HCT116 (cell line): ENCODE results near the gene IL1RAP. TPM values are rescaled to one million over a fixed set of nuclear protein-coding genes. Genes with fewer than 3 reads are reported as not detected.

Experiments
- ATAC-seq: fragments of 200-7000 bp; cut with Tn5 transposase; 2 replicates; pipeline ENCODE4 v1.9.1; 2020; ENCODE audit warnings: mild to moderate bottlenecking, moderate library complexity
- BruUV-seq: library from RNA; stranded (reverse); fragments of 400-500 nt; replicated peaks from 2 replicates; lab custom pipeline; 2021; lab: Mats Ljungman, UMichigan
- CTCF ChIA-PET: fragments of 300-600 bp; sonication (Branson Sonifier 250); formaldehyde crosslinking; loops from one replicate; lab custom pipeline; 2021; ENCODE audit warnings: antibody characterized with exemption; lab: Charles Lee
- POLR2A ChIA-PET: fragments of 300-600, 350-600 bp; sonication (Branson Sonifier 250); formaldehyde crosslinking; loops from one replicate; lab custom pipeline; 2021; ENCODE audit warnings: antibody characterized with exemption; lab: Charles Lee
- RAD21 ChIA-PET, 2 experiments: fragments of 300-600 bp; sonication (Branson Sonifier 250); formaldehyde crosslinking; loops; one replicate each; lab custom pipeline; 2023; ENCODE audit warnings: low total read pairs in 2 of 2; ENCODE audit not compliant: uncharacterized antibody in 2 of 2, unreplicated experiment in 2 of 2, low non-redundant PET in 1 of 2; lab: Charles Lee
- DNase-seq: peaks from one replicate; pipeline ENCODE4 v3.0.0-alpha.2; 2010; ENCODE audit warnings: low read depth, low spot score
- H2AFZ ChIP-seq: fragments of 200-600 bp; shearing (Covaris generic), sonication (generic); 2 replicates; pipeline ENCODE4 v1.6.1; 2017; ENCODE audit warnings: low read depth, mixed run types, mixed read lengths, antibody characterized with exemption, low read length; ENCODE audit not compliant: poor library complexity, severe bottlenecking
- H3K27ac ChIP-seq: 2 replicates; pipeline ENCODE4 v1.5.1; 2012; ENCODE audit warnings: low read depth, low read length
- H3K27me3 ChIP-seq: fragments of 200-600 bp; sonication (generic); 2 replicates; pipeline ENCODE4 v1.6.1; 2016; ENCODE audit warnings: mixed run types, low read length, mixed read lengths; ENCODE audit not compliant: insufficient read depth
- H3K36me3 ChIP-seq, 2 experiments: fragments of 200-500 bp in 1 of 2; fragments of 200-600 bp in 1 of 2; sonication (Bioruptor generic) in 1 of 2; sonication (generic) in 1 of 2; 2 replicates each; pipeline versions ENCODE4 v1.5.1 to v1.6.1; 2014 to 2016; ENCODE audit warnings: low read length in 2 of 2, inconsistent platforms in 1 of 2, mixed read lengths in 1 of 2, mixed run types in 1 of 2; ENCODE audit not compliant: insufficient read depth in 2 of 2, control insufficient read depth in 1 of 2
- H3K4me1 ChIP-seq, 2 experiments: fragments of 200-600 bp in 1 of 2; sonication (generic) in 1 of 2; 2 replicates each; pipeline versions ENCODE4 v1.5.1 to v1.6.1; 2012 to 2017; ENCODE audit warnings: low read length in 2 of 2, inconsistent platforms in 1 of 2, mild to moderate bottlenecking in 1 of 2, mixed read lengths in 1 of 2, mixed run types in 1 of 2, moderate library complexity in 1 of 2; ENCODE audit not compliant: insufficient read depth in 2 of 2, control insufficient read depth in 1 of 2
- H3K4me2 ChIP-seq: fragments of 200-600 bp; sonication (generic); 2 replicates; pipeline ENCODE4 v1.6.1; 2017; ENCODE audit warnings: mixed run types, low read length, mixed read lengths
- H3K4me3 ChIP-seq, 2 experiments: fragments of 200-600 bp in 1 of 2; sonication (generic) in 1 of 2; replicated peaks in 1 of 2; 2 replicates each; pipeline ENCODE4 v1.5.1; 2011 to 2016; ENCODE audit warnings: low read length in 2 of 2, control low read depth in 1 of 2, low read depth in 1 of 2, mild to moderate bottlenecking in 1 of 2, mixed read lengths in 1 of 2, mixed run types in 1 of 2
- H3K79me2 ChIP-seq: fragments of 200-600 bp; sonication (generic); 2 replicates; pipeline ENCODE4 v1.6.1; 2017; ENCODE audit warnings: mild to moderate bottlenecking, mixed run types, low read length, moderate library complexity, mixed read lengths; ENCODE audit not compliant: insufficient read depth
- H3K9ac ChIP-seq: fragments of 200-600 bp; sonication (generic); 2 replicates; pipeline ENCODE4 v1.6.1; 2016; ENCODE audit warnings: low read length, mixed read lengths
- H3K9me2 ChIP-seq: fragments of 200-600 bp; sonication (generic), shearing (Covaris generic); 2 replicates; pipeline ENCODE4 v1.6.1; 2017; ENCODE audit warnings: mixed run types, mild to moderate bottlenecking, moderate library complexity; ENCODE audit not compliant: insufficient read depth
- H3K9me3 ChIP-seq, 2 experiments: fragments of 200-500 bp in 1 of 2; fragments of 200-600 bp in 1 of 2; sonication (Bioruptor generic) in 1 of 2; sonication (generic) in 1 of 2; 2 replicates each; pipeline ENCODE4 v1.6.1; 2014 to 2017; ENCODE audit warnings: low read length in 2 of 2, mixed read lengths in 2 of 2, inconsistent platforms in 1 of 2, low read depth in 1 of 2, mild to moderate bottlenecking in 1 of 2, mixed run types in 1 of 2, moderate library complexity in 1 of 2; ENCODE audit not compliant: control insufficient read depth in 1 of 2, insufficient read depth in 1 of 2
- H4K20me1 ChIP-seq: fragments of 200-600 bp; sonication (generic), shearing (Covaris generic); 2 replicates; pipeline ENCODE4 v1.6.1; 2017; ENCODE audit warnings: mixed run types, mild to moderate bottlenecking, moderate library complexity; ENCODE audit not compliant: insufficient read depth
- CBX3 ChIP-seq: IDR thresholded peaks from 2 replicates; pipeline ENCODE4 v1.6.1; 2012; ENCODE audit warnings: low read depth
- CTCF ChIP-seq, 3 experiments: fragments of 200-600 bp in 1 of 3; sonication (generic) in 1 of 3; IDR thresholded peaks in 2 of 3; conservative IDR thresholded peaks in 1 of 3; 2 replicates each; pipeline ENCODE4 v1.5.1; 2012 to 2017; ENCODE audit warnings: low read depth in 2 of 3, low read length in 2 of 3, antibody characterized with exemption in 1 of 3, borderline replicate concordance in 1 of 3, control low read depth in 1 of 3, mild to moderate bottlenecking in 1 of 3, mixed read lengths in 1 of 3, mixed run types in 1 of 3, moderate library complexity in 1 of 3; ENCODE audit not compliant: insufficient read depth in 1 of 3
- ELF1 ChIP-seq: IDR thresholded peaks from 2 replicates; pipeline ENCODE4 v1.6.1; 2012; ENCODE audit warnings: low read depth, borderline replicate concordance
- EZH2phosphoT487 ChIP-seq: fragments of 200-600 bp; IDR thresholded peaks from 2 replicates; pipeline ENCODE4 v1.6.1; 2018; ENCODE audit warnings: antibody characterized with exemption, borderline replicate concordance
- FOSL1 ChIP-seq: IDR thresholded peaks from 2 replicates; pipeline ENCODE4 v1.6.1; 2012; ENCODE audit warnings: low read depth
- POLR2A ChIP-seq: IDR thresholded peaks from 2 replicates; pipeline ENCODE4 v1.7.0; 2011; ENCODE audit warnings: borderline replicate concordance; ENCODE audit not compliant: insufficient read depth, insufficient read length; ENCODE audit errors: extremely low read depth
- RAD21 ChIP-seq: IDR thresholded peaks from 2 replicates; pipeline ENCODE4 v1.6.1; 2012; ENCODE audit warnings: low read depth, mild to moderate bottlenecking
- SIN3A ChIP-seq: IDR thresholded peaks from 2 replicates; pipeline ENCODE4 v1.6.1; 2012; ENCODE audit warnings: low read depth
- SP1 ChIP-seq: IDR thresholded peaks from 2 replicates; pipeline ENCODE4 v1.6.1; 2012; ENCODE audit warnings: low read depth
- SRF ChIP-seq: IDR thresholded peaks from 2 replicates; pipeline ENCODE4 v1.6.1; 2012; ENCODE audit warnings: low read depth
- ZFX ChIP-seq: fragments of 450-650 bp; IDR thresholded peaks from 2 replicates; pipeline ENCODE4 v1.6.1; 2017
- intact Hi-C: fragments of 100-400 bp; cut with micrococcal nuclease; formaldehyde crosslinking; loops from 2 replicates; pipeline ENCODE4 v1.10.0; 2022
- total RNA-seq: library from RNA; stranded (reverse); gene quantifications from one replicate; pipeline ENCODE4 v1.2.1, GENCODE V29; 2021; ENCODE audit not compliant: unreplicated experiment
- TF ChIP-seq, protein P1 (sequence below): IDR thresholded peaks from 2 replicates; pipeline ENCODE4 v1.6.1; 2012
- TF ChIP-seq, protein P2 (sequence below): IDR thresholded peaks from 2 replicates; pipeline ENCODE4 v1.6.1; 2012

The IL1RAP gene
- total RNA-seq, 1 experiment from 2014 or later = 5.8 TPM

- Histone ChIP-seq H3K27me3 (no peaks in the 10 kb centered on the region), H3K9me2 (no peaks in the 10 kb centered on the region), H4K20me1 (no peaks in the 10 kb centered on the region), H3K9ac (no peak overlapping the region), H2AFZ (no peak overlapping the region), H3K27ac (no peak overlapping the region), H3K4me3 (no peak overlapping the region), H3K4me1 (no peaks in the 10 kb centered on the region), H3K9me3 (no peaks in the 10 kb centered on the region), H3K79me2 (no peaks in the 10 kb centered on the region), H3K4me2 (no peak overlapping the region), H3K36me3 (no peaks in the 10 kb centered on the region)
- no peak for DNase-seq
- ATAC-seq = no peak
- TF ChIP-seq EZH2phosphoT487 (no peak), POLR2A (no peak), CTCF (IDR thresholded peaks at IDR 0.05 in 2 of 3, conservative IDR thresholded peaks at IDR 0.05 in 1 of 3; ENCODE audit: borderline replicate concordance in 1 of 3, insufficient read depth in 1 of 3, low read depth in 2 of 3, low read length in 2 of 3) (no peak), FOSL1 (no peak), RAD21 (no peak), CBX3 (no peak), SP1 (no peak), ELF1 (no peak), SIN3A (no peak), SRF (no peak), ZFX (no peak)
- TF ChIP-seq, protein P1, sequence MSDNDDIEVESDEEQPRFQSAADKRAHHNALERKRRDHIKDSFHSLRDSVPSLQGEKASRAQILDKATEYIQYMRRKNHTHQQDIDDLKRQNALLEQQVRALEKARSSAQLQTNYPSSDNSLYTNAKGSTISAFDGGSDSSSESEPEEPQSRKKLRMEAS = no peak
- TF ChIP-seq, protein P2, sequence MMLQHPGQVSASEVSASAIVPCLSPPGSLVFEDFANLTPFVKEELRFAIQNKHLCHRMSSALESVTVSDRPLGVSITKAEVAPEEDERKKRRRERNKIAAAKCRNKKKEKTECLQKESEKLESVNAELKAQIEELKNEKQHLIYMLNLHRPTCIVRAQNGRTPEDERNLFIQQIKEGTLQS = no peak
- intact Hi-C loops = no loop called here
- RAD21 ChIA-PET = no interaction called here
- BruUV-seq = no TSS peak
- CTCF ChIA-PET = no interaction called here
- POLR2A ChIA-PET = interaction anchor here (0.6 kb wide), 1 partner anchor 268 kb away, joined by 3 read pairs; no protein-coding TSS in a partner anchor
These were observed 110.4 kb downstream of the IL1RAP start for GRCh38 chr3:190624282-190624681.
